OCI-LY3 (cell line): ENCODE measurements around the gene TEDC2.

Experiments used
- CTCF ChIP-seq: fragments of 200-600, 300-600 bp; sonication (generic); IDR thresholded peaks from 2 replicates; pipeline ENCODE4 v1.5.1; 2014; ENCODE audit warnings: antibody characterized with exemption, low read length, low read depth
- EZH2phosphoT487 ChIP-seq: fragments of 200-600 bp; shearing (Covaris generic); IDR thresholded peaks from 2 replicates; pipeline ENCODE4 v1.6.1; 2018; ENCODE audit warnings: antibody characterized with exemption, mixed run types, low read depth

- no peak for TF ChIP-seq CTCF
- TF ChIP-seq EZH2phosphoT487 = no peak
These were observed 10.7 kb downstream of the TEDC2 start for GRCh38 chr16:2470603-2471015.
